Upper lobe of left lung (tissue), 6 donors: ENCODE results near the gene USH1C. TPM values are rescaled to one million over a fixed set of nuclear protein-coding genes. Genes with fewer than 3 reads are reported as not detected.
A peak's percentile ranks its signal among the peaks of the same experiment; 100 is the strongest.

Experiments
- ATAC-seq, 2 donors: fragments of 200-7000 bp; cut with Tn5 transposase; one replicate each; pipeline ENCODE4 v1.9.1; 2022; ENCODE audit warnings: mild to moderate bottlenecking in 2 of 2, moderate library complexity in 2 of 2; ENCODE audit not compliant: low FRiP score in 2 of 2
- DNase-seq, 2 donors: peaks; one replicate each; pipeline ENCODE4 v3.0.0-alpha.2; 2019 to 2020
- H3K27ac ChIP-seq, 4 donors: fragments of 200-600 bp; sonication (generic); one replicate each; pipeline ENCODE4 v1.5.1; 2016 to 2019
- H3K27me3 ChIP-seq, 4 donors: fragments of 200-600 bp; sonication (generic); one replicate each; pipeline ENCODE4 v1.5.1; 2017 to 2019
- H3K36me3 ChIP-seq, 4 donors: fragments of 200-600 bp; sonication (generic); one replicate each; pipeline ENCODE4 v1.5.1; 2016 to 2019
- H3K4me1 ChIP-seq, 4 donors: fragments of 200-600 bp; sonication (generic); one replicate each; pipeline ENCODE4 v1.5.1; 2018 to 2019
- H3K4me3 ChIP-seq, 4 donors: fragments of 200-600 bp; sonication (generic); one replicate each; pipeline ENCODE4 v1.5.1; 2017 to 2019; ENCODE audit warnings: mild to moderate bottlenecking in 2 of 4, moderate library complexity in 1 of 4
- H3K9me3 ChIP-seq, 4 donors: fragments of 200-600 bp; sonication (generic); one replicate each; pipeline ENCODE4 v1.5.1; 2018 to 2019
- EP300 ChIP-seq, 4 donors: sonication (generic); formaldehyde crosslinking; IDR thresholded peaks; one replicate each; pipeline ENCODE4 v1.5.1; 2017; ENCODE audit warnings: antibody characterized with exemption in 4 of 4, control low read depth in 2 of 4
- POLR2A ChIP-seq, 4 donors: fragments of 450-650 bp; IDR thresholded peaks; one replicate each; pipeline ENCODE4 v1.5.1; 2016 to 2017; ENCODE audit warnings: antibody characterized with exemption in 4 of 4, mild to moderate bottlenecking in 2 of 4
- POLR2AphosphoS5 ChIP-seq, 2 donors: sonication (generic); formaldehyde crosslinking; IDR thresholded peaks; one replicate each; pipeline ENCODE4 v1.5.1; 2017; ENCODE audit warnings: antibody characterized with exemption in 2 of 2
- WGBS, 2 donors: methylation state at CpG; one replicate each; pipeline ENCODE4 v1.1.5; 2017 to 2018; 5-methylcytosine and 5-hydroxymethylcytosine counted together
- total RNA-seq, 6 donors: library from RNA; depleted of rRNA in 4 of 6; stranded (reverse); fragments of >200 nt in 4 of 6; gene quantifications; one replicate each; pipeline versions ENCODE4 v1.1.0 to v1.2.1, GENCODE V29; 2016 to 2021
- TF ChIP-seq, protein P1 (sequence below), 6 experiments: fragments of 450-650 bp in 4 of 6; fragments of 200-600 bp in 2 of 6; sonication (generic) in 2 of 6; IDR thresholded peaks; one replicate each; pipeline ENCODE4 v1.5.1; 2016 to 2019; ENCODE audit warnings: antibody characterized with exemption in 6 of 6
- donor health status: DM: no; HTN: no; CAD: no; lungs with moderate emphysema.
- donor health status: DM: no; HTN: yes; CAD: no; lungs with severe emphysema.

The USH1C gene
- total RNA-seq, 6 donors from 2014 or later = 0.20 to 2.5 (median 1.2) TPM; not detected in 3

DNA sequence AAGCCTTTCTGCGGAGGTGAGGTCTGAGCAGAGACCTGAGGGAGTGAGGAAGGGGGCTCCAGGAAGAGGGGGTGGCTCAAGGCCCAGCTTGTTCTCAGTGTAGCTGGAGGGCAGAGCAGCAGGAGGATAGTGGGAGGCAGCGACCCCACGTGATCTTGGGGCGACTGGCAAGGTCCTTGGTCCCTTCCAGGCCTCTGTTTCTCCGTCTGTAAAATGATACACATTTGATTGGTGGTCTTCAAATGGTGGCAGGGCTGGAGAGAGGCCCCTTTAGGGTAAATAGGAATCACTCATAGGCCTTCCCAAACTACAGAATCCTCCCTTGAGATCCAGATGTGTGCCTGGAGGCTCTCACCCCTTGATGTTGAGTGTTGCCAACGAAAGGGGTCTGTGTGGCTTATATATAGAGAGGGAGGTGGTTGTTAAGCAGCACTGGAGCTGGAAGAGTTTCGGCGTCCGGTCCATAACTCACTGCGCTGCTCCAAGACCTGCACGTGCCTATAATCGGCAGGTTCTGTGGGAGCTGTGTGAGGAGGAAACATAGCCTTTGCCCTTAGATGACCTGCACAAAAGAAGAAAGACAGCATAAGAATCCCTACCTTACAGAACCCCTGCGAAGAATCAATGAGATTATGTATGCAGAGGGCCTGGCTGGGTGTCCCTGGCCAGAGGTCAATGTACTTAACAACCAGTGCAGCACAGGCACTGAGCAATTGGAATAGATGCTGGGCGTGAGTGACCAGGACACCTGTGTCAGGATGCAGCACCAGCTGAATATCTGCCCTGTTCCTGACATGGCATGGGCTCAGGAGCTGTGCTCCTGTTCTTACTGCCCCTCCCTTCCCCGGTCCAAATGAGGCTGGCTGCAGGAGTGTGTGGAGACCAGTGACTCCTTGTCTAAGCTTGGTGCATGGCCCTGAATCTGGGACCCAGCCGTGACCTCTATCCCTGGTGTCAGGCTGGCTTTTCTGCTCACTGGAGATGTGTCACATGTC is 31.5 kb upstream of the USH1C start:
- Histone ChIP-seq H3K36me3 (no peaks in the 10 kb centered on the region), H3K27ac (no peak overlapping the region), H3K27me3 (no peaks in the 10 kb centered on the region), H3K4me3 (no peak overlapping the region), H3K9me3 (no peaks in the 10 kb centered on the region), H3K4me1 (no peaks in the 10 kb centered on the region)
- WGBS, 2 donors = 86 to 88% methylated on average over 13 to 16 of the region's 16 CpGs
- no peak for ATAC-seq
- no peak for TF ChIP-seq EP300 (IDR thresholded peaks at IDR 0.05)
- TF ChIP-seq, protein P1, sequence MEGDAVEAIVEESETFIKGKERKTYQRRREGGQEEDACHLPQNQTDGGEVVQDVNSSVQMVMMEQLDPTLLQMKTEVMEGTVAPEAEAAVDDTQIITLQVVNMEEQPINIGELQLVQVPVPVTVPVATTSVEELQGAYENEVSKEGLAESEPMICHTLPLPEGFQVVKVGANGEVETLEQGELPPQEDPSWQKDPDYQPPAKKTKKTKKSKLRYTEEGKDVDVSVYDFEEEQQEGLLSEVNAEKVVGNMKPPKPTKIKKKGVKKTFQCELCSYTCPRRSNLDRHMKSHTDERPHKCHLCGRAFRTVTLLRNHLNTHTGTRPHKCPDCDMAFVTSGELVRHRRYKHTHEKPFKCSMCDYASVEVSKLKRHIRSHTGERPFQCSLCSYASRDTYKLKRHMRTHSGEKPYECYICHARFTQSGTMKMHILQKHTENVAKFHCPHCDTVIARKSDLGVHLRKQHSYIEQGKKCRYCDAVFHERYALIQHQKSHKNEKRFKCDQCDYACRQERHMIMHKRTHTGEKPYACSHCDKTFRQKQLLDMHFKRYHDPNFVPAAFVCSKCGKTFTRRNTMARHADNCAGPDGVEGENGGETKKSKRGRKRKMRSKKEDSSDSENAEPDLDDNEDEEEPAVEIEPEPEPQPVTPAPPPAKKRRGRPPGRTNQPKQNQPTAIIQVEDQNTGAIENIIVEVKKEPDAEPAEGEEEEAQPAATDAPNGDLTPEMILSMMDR (IDR thresholded peaks at IDR 0.05) = no peak
- TF ChIP-seq POLR2A (IDR thresholded peaks at IDR 0.05) = no peak
- no peak for TF ChIP-seq POLR2AphosphoS5 (IDR thresholded peaks at IDR 0.05)
- DNase-seq = no peak

DNA sequence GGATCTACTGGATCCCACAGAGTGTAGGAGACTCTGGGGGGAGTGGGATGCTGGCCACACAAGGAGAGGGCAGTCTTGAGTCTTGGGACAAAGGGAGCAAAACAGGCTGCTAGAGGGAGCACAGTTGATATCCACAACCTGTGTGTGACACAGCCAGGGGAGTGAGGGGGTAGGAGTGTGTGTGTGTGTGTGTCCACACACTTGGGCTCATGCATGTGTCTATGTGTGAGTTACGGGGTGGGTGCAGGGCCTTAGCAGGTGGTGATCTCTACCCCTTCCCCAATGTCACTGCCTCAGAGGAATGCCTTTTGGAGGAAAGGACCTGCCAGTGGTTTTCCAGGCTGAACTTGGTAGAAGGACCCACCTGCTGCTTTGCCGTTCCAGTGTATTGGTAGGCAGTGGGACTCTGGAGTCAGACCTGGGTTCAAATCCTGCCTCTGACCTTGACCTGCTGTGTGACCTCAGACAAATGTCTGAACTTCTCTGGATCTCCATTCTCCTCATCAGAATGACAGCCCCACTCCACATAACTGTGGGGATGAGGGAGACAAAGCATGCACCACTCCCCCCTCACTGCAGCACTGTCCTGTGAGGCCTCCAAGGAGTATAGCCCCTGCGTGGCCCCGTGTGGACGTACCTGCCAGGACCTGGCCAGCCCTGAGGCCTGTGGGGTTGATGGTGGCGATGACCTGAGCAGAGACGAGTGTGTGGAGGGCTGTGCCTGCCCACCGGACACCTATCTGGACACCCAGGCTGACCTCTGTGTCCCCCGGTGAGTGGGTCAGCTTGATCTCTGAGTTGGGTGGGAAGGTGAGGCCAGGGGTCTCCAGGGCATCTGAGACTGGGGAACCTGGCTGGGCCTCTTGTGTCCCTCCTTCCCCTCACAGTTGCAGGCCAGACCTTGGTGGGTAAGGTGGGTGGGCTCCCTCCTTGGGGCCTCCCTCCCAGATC is 30.2 kb upstream of the USH1C start:
- no peaks in the 10 kb centered on the region for H3K9me3 ChIP-seq
- no peak overlapping the region for H3K4me3 ChIP-seq
- peak in 1 of 2 donors; percentile 4 for ATAC-seq
- H3K36me3 ChIP-seq = no peaks in the 10 kb centered on the region
- H3K27ac ChIP-seq = no peak overlapping the region
- no peaks in the 10 kb centered on the region for H3K27me3 ChIP-seq
- TF ChIP-seq POLR2A (IDR thresholded peaks at IDR 0.05) (no peak), EP300 (IDR thresholded peaks at IDR 0.05) (no peak), POLR2AphosphoS5 (IDR thresholded peaks at IDR 0.05) (no peak)
- TF ChIP-seq, protein P1 (IDR thresholded peaks at IDR 0.05) = no peak
- WGBS, 2 donors = 88 to 95% methylated on average over 9 of the region's 9 CpGs
- no peaks in the 10 kb centered on the region for H3K4me1 ChIP-seq
- no peak for DNase-seq

DNA sequence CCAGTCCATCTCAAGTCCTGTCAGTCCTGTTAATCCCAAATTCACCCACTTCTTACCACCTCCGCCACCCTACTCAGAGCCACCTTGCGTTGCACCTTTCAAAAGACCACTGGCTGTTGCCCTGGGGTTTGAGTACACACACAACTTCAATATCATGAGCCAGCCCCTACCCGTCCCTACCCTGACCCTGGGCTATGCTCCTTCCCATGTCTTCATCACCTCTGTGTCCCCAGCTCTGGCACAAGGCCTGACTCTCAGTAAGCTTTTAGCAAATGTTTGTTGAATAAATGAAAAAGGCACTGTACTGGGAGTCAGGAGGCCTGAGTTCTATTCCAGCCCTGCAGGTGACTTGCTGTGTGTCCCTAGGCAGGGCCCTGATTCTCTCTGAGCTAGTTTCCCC is 29.3 kb upstream of the USH1C start:
- 96 to 98% methylated on average over 3 of the region's 3 CpGs for WGBS, 2 donors
- TF ChIP-seq POLR2AphosphoS5 (IDR thresholded peaks at IDR 0.05) = no peak
- no peak for ATAC-seq

DNA sequence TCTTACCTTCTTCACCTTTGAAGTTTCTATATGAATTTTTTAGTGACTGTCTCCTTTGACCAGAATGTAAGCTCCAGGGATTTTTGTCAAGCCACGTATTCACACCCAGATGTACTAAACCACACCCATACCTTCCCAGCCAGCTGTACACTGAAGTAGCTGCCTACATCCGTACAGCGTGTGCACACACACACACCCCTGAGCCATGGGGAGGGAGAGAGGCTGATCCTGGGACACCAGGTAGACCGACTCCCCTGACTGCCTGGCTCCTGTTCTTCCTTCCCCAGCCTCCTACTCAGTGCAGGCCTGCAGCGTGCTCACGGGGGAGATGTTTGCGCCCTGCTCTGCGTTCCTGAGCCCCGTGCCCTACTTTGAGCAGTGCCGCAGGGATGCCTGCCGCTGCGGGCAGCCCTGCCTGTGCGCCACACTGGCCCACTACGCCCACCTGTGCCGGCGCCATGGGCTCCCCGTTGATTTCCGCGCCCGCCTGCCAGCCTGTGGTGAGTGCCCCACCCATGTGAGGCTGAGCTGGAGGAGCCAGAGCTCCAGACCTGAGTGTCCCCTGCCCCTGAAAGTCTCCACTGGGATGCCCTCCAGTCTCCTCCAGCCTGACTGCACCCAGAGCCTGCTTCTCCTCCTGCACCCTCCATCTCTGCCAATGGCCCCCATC is 28.7 kb upstream of the USH1C start:
- Histone ChIP-seq H3K4me3 (no peak overlapping the region), H3K27ac (no peak overlapping the region), H3K4me1 (no peaks in the 10 kb centered on the region), H3K9me3 (no peaks in the 10 kb centered on the region), H3K27me3 (no peaks in the 10 kb centered on the region), H3K36me3 (no peaks in the 10 kb centered on the region)
- 91 to 94% methylated on average over 13 to 15 of the region's 20 CpGs for WGBS, 2 donors
- DNase-seq (peak; percentile 4 to 69), ATAC-seq (no peak)
- TF ChIP-seq POLR2A (IDR thresholded peaks at IDR 0.05) (no peak), POLR2AphosphoS5 (IDR thresholded peaks at IDR 0.05) (no peak), EP300 (IDR thresholded peaks at IDR 0.05) (no peak)
- TF ChIP-seq, protein P1 (IDR thresholded peaks at IDR 0.05) = no peak

More for the DNA sequence above, 29.3 kb upstream of the USH1C start:
- no peak overlapping the region for H3K4me3 ChIP-seq
- no peaks in the 10 kb centered on the region for H3K4me1 ChIP-seq
- no peak for DNase-seq
- no peak overlapping the region for H3K27ac ChIP-seq
- H3K9me3 ChIP-seq = no peaks in the 10 kb centered on the region
- H3K36me3 ChIP-seq = no peaks in the 10 kb centered on the region
- H3K27me3 ChIP-seq = no peaks in the 10 kb centered on the region
